Astrocyte (in vitro differentiated cells and primary cell): ENCODE results near the gene COL8A2.

ENCODE experiments used
- EZH2 ChIP-seq: IDR thresholded peaks from 2 replicates; pipeline ENCODE4 v1.6.1; 2012; ENCODE audit warnings: mild to moderate bottlenecking, low read length, inconsistent platforms; ENCODE audit not compliant: insufficient read depth
- TF ChIP-seq, protein P1 (sequence below): IDR thresholded peaks from 2 replicates; pipeline ENCODE4 v1.5.1; 2011; ENCODE audit warnings: low read depth, mild to moderate bottlenecking, inconsistent platforms, low read length, moderate library complexity; ENCODE audit not compliant: insufficient read depth

DNA sequence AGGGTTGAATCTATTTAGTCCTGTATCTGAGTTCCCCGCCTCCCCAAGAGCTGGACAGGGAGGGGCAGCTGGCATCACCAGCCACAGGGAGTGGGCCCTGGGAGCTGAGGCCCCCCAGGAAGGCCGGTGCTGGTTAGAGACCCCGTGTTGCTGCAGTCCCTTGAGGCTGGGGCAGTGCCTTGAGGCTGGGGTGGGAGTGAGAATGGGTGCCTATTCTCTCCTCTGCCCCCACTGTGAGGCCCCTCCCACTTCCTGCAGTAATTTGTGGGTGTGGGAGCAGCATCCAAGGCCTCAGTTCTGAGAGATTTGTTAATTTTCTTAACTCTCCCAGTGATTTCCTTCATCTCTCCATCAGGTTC is 26.8 kb upstream of the COL8A2 start:
- TF ChIP-seq, protein P1, sequence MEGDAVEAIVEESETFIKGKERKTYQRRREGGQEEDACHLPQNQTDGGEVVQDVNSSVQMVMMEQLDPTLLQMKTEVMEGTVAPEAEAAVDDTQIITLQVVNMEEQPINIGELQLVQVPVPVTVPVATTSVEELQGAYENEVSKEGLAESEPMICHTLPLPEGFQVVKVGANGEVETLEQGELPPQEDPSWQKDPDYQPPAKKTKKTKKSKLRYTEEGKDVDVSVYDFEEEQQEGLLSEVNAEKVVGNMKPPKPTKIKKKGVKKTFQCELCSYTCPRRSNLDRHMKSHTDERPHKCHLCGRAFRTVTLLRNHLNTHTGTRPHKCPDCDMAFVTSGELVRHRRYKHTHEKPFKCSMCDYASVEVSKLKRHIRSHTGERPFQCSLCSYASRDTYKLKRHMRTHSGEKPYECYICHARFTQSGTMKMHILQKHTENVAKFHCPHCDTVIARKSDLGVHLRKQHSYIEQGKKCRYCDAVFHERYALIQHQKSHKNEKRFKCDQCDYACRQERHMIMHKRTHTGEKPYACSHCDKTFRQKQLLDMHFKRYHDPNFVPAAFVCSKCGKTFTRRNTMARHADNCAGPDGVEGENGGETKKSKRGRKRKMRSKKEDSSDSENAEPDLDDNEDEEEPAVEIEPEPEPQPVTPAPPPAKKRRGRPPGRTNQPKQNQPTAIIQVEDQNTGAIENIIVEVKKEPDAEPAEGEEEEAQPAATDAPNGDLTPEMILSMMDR = no peak
- TF ChIP-seq EZH2 = no peak
